Thoracic aorta (tissue), 2 donors: ENCODE data around the gene EFEMP1. TPM values are rescaled to one million over a fixed set of nuclear protein-coding genes. Genes with fewer than 3 reads are reported as not detected.

ENCODE experiments used
- ATAC-seq: fragments of 150-250 bp; one replicate; pipeline ENCODE4 v1.8.0; 2017; ENCODE audit warnings: low read depth; ENCODE audit not compliant: insufficient number of reproducible peaks, low FRiP score
- DNase-seq: peaks from one replicate; pipeline ENCODE4 v3.0.0-alpha.2; 2020; ENCODE audit warnings: low spot score
- H3K27ac ChIP-seq, 2 donors: fragments of 200-600 bp; sonication (generic); 1 replicate in 1 of 2; 2 replicates in 1 of 2; pipeline ENCODE4 v1.5.1; 2016; ENCODE audit warnings: mild to moderate bottlenecking in 2 of 2, moderate library complexity in 2 of 2
- H3K27me3 ChIP-seq: fragments of 200-600 bp; sonication (generic); replicated peaks from 2 replicates; pipeline ENCODE4 v1.6.0; 2016; ENCODE audit warnings: mild to moderate bottlenecking; ENCODE audit not compliant: insufficient read depth
- H3K36me3 ChIP-seq: fragments of 200-600 bp; sonication (generic); one replicate; pipeline ENCODE4 v1.5.1; 2016
- H3K4me1 ChIP-seq, 2 donors: fragments of 200-600 bp; sonication (generic); 1 replicate in 1 of 2; 2 replicates in 1 of 2; pipeline versions ENCODE4 v1.5.1 to v1.6.0; 2016; ENCODE audit warnings: low read depth in 2 of 2, mild to moderate bottlenecking in 1 of 2; ENCODE audit not compliant: control insufficient read depth in 1 of 2
- H3K4me3 ChIP-seq: fragments of 200-600 bp; sonication (generic); 2 replicates; pipeline ENCODE4 v1.5.1; 2016; ENCODE audit warnings: mild to moderate bottlenecking
- H3K9me3 ChIP-seq: fragments of 200-600 bp; sonication (generic); 2 replicates; pipeline ENCODE4 v1.5.1; 2016
- total RNA-seq, 2 donors: library from RNA; depleted of rRNA; stranded (reverse); fragments of >200 nt; gene quantifications; one replicate each; pipeline versions ENCODE4 v1.1.0 to v1.2.3, GENCODE V29; 2016
- TF ChIP-seq, protein P1 (sequence below): fragments of 200-600 bp; sonication (generic); IDR thresholded peaks from one replicate; pipeline ENCODE4 v1.5.1; 2019; ENCODE audit warnings: antibody characterized with exemption

EFEMP1 gene
- total RNA-seq, 2 donors from 2014 or later: 1,782 to 2,754 TPM

DNA sequence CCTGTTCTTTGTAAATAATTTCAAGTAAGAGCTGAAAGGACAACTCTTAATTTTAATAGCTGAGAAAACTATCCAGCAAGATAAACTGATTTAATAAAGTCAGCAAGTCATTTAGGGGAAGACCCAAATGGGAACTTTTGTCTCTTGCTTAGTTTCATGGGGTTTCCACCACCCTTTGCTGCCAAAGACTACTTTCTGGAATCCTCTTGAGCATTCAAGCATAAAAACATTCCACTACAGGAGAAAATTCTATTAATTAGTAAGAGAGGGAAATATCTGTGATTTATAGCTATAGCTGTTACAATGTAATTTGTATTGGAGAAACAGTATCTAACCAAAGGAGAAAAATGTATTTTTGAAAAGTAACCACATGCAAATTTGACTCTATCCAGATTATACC lies 20.6 kb downstream of the EFEMP1 start:
- ATAC-seq (no peak), DNase-seq (no peak)
- H3K9me3 ChIP-seq: no peaks in the 10 kb centered on the region
- H3K27ac ChIP-seq: peak overlapping the region in 1 of 2 donors; percentile 12
- peaks cover 30 to 54% of the 10 kb centered on the region in 2 donors for H3K4me1 ChIP-seq
- H3K36me3 ChIP-seq: no peaks in the 10 kb centered on the region
- TF ChIP-seq, protein P1, sequence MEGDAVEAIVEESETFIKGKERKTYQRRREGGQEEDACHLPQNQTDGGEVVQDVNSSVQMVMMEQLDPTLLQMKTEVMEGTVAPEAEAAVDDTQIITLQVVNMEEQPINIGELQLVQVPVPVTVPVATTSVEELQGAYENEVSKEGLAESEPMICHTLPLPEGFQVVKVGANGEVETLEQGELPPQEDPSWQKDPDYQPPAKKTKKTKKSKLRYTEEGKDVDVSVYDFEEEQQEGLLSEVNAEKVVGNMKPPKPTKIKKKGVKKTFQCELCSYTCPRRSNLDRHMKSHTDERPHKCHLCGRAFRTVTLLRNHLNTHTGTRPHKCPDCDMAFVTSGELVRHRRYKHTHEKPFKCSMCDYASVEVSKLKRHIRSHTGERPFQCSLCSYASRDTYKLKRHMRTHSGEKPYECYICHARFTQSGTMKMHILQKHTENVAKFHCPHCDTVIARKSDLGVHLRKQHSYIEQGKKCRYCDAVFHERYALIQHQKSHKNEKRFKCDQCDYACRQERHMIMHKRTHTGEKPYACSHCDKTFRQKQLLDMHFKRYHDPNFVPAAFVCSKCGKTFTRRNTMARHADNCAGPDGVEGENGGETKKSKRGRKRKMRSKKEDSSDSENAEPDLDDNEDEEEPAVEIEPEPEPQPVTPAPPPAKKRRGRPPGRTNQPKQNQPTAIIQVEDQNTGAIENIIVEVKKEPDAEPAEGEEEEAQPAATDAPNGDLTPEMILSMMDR: no peak
- no peaks in the 10 kb centered on the region for H3K27me3 ChIP-seq
- H3K4me3 ChIP-seq: no peak overlapping the region

DNA sequence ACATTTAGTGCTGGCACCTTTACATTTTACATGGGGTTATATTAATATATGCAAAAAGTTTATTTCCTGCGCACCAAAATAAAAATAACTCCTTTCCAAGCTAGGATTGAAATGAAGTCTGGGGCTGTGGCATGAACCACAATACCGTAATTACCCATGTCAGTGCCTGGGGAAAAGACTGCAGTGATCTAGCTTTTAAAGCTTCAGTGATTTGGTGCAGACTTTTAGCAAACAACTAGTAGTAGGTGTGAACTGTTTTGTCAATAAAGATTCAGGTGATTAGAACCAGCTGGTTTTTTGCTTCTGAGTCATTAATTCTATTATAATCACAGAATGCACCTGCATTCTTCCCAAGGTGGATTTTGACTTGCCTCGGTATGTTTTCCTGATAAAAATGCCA lies 21.2 kb downstream of the EFEMP1 start:
- H3K4me3 ChIP-seq: no peak overlapping the region
- peak overlapping the region in 1 of 2 donors; percentile 31 for H3K27ac ChIP-seq
- ATAC-seq: no peak
- no peaks in the 10 kb centered on the region for H3K9me3 ChIP-seq
- TF ChIP-seq, protein P1: no peak
- H3K27me3 ChIP-seq: no peaks in the 10 kb centered on the region
- no peak for DNase-seq
- H3K4me1 ChIP-seq: peaks cover 25 to 53% of the 10 kb centered on the region in 2 donors
- no peaks in the 10 kb centered on the region for H3K36me3 ChIP-seq

DNA sequence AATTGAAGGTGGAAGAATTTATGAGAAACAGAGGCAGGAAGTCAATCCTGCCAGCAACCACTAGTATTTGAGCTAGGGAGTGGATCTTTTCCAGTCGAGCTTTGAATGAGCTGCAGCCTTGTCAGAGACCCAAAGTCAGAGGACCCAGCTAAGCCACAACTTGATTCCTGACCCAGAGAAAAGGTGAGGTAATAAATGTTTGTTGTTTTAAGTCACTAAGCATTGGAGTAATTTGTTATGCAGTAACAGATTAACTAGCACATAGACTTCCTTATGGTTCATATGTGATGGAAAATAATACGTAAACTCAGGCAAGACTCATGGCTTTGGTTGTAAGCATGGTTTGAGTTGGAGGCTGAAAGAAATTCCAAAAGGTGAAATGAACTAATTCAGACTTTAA lies 21.6 kb downstream of the EFEMP1 start:
- Histone ChIP-seq H3K27me3 (no peaks in the 10 kb centered on the region), H3K36me3 (peaks cover 2% of the 10 kb centered on the region), H3K4me1 (peaks cover 24 to 50% of the 10 kb centered on the region in 2 donors), H3K9me3 (no peaks in the 10 kb centered on the region), H3K27ac (peak overlapping the region; percentile 31 to 45), H3K4me3 (no peak overlapping the region)
- no peak for ATAC-seq
- TF ChIP-seq, protein P1: no peak
- no peak for DNase-seq

DNA sequence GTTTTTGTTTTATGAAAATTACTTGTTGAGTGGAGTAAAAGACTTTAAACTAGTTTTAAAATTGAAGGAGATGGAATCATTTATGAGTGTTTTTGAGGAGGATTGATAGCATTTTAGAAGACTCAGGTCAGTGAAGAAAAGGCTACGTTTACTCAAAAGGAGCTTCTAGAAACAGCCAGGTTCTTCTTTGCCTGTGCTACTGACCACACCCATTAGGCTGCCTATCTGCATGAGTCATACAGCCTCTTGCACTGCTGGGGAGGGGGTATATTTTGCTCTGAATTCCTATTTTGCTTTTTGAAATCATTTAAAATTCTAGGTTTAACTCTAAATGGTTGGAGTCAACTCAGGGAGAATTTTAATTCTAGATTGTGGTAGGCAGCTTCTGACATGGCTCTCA lies 22.3 kb downstream of the EFEMP1 start:
- ATAC-seq (no peak), DNase-seq (no peak)
- H3K4me1 ChIP-seq: peaks cover 24 to 51% of the 10 kb centered on the region in 2 donors
- peaks cover 3% of the 10 kb centered on the region for H3K36me3 ChIP-seq
- no peak overlapping the region for H3K4me3 ChIP-seq
- no peaks in the 10 kb centered on the region for H3K27me3 ChIP-seq
- no peaks in the 10 kb centered on the region for H3K9me3 ChIP-seq
- TF ChIP-seq, protein P1: no peak
- peak overlapping the region; percentile 31 to 45 for H3K27ac ChIP-seq

DNA sequence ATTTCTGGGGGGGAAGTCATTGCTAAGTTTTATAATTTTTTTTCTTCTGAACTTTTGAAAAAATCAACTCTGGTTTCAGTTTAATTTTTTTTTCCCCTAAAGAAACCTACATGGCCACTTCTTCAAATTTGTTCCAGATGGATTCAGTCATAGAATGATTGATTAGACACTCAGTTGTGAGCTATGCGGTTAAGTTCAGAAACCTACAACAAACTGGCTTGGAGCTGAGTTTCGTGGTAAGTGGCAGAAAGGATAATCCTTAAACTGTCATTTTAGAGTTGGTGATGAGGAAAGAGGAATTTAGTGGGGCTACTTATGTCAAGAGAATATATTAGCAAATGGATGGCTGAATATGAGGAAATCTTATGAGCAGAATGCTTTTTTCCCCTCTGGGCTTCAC lies 23.7 kb downstream of the EFEMP1 start:
- Histone ChIP-seq H3K4me1 (peaks cover 24 to 53% of the 10 kb centered on the region in 2 donors), H3K36me3 (peaks cover 3% of the 10 kb centered on the region), H3K4me3 (no peak overlapping the region), H3K27me3 (no peaks in the 10 kb centered on the region), H3K27ac (peak overlapping the region; percentile 31 to 44), H3K9me3 (no peaks in the 10 kb centered on the region)
- TF ChIP-seq, protein P1: no peak
- ATAC-seq (no peak), DNase-seq (no peak)
